HG03460 (cell line): Measurements from ENCODE around the gene ANO1.

Experiments used
- ATAC-seq: cut with Tn5 transposase; IDR thresholded peaks from one replicate; pipeline ENCODE4 v1.9.1; 2021; ENCODE audit not compliant: unreplicated experiment

ANO1 gene

DNA sequence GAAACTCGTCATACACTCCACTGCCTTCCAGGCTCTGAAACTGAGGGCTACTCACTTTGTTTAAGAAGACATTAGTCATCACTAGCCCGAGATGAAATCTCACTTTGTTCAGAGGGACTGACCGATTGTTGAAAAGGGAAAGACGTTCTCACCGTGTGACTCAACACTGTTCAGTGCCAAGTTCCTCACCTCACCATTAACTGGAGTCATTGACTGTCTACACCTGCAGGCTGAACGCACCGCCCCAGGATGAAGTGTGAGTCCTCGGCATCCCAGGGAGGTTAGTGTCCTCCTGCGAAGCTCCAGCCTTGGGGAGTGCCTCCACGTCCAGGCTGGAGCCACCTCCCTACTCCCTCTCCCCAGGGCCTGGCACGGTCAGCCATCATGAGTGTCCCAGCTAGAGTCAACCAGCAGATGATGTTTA is 155.4 kb downstream of the ANO1 start:
- ATAC-seq, result no peak

DNA sequence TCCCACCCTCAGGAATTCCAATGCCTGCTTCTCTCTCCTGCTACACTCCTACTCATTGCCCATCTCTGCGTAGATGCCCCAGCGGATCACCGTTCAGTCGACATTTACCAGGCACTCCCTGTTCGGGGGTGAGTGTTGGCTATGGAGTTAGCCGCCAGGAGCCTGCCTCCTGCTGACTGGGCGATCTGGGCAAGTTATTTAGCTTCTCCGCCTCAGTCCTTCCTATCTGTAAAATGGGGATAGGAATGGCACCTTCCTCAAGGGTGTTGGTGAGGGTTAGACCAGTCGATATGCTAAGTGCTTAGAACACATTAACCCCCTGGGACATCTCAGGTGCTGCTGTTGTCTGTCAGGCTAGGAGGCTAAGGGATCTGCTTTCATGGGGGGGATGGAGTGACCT is 155.8 kb downstream of the ANO1 start:
- no peak for ATAC-seq
